ENCODE measurements around the gene NIF3L1. TPM values are rescaled to one million over a fixed set of nuclear protein-coding genes. Genes with fewer than 3 reads are reported as not detected.

Gene NIF3L1
- total RNA-seq, 1 experiment from 2014 or later, result 55.4 TPM

GRCh38 chr2:200845669-200846325 is 43.4 kb upstream of the NIF3L1 start:
- Histone ChIP-seq H2AK5ac (ENCODE audit: insufficient read length, low read length) (no peak overlapping the region), H3K23ac (ENCODE audit: insufficient read length, low read depth, low read length) (no peak overlapping the region), H3T11ph (ENCODE audit: low read length) (no peak overlapping the region), H3K23me2 (ENCODE audit: insufficient read length, low read depth, low read length, poor library complexity, severe bottlenecking) (no peaks in the 10 kb centered on the region), H3K9ac (ENCODE audit: extremely low read depth, insufficient read length, low read length) (no peak overlapping the region), H2BK5ac (ENCODE audit: insufficient read length, low read length) (no peak overlapping the region), H3K4me2 (ENCODE audit: insufficient read depth, insufficient read length, low read length) (no peak overlapping the region), H2BK120ac (ENCODE audit: low read depth, low read length, poor library complexity, severe bottlenecking) (no peak overlapping the region), H3K18ac (ENCODE audit: insufficient read length, low read depth, low read length) (no peak overlapping the region), H3K79me1 (ENCODE audit: insufficient read depth, low read depth, low read length, poor library complexity, severe bottlenecking) (no peaks in the 10 kb centered on the region), H3K79me2 (ENCODE audit: insufficient read depth, low read length) (no peaks in the 10 kb centered on the region), H4K5ac (ENCODE audit: insufficient read length, low read depth, low read length) (no peak overlapping the region), H4K91ac (ENCODE audit: insufficient read length, low read depth, low read length) (no peak overlapping the region), H4K8ac (replicated peaks; ENCODE audit: insufficient read length, low read depth, low read length) (no peak overlapping the region), H3K4me1 (ENCODE audit: insufficient read depth, low read length) (no peaks in the 10 kb centered on the region), H3K4ac (ENCODE audit: low read depth, low read length) (no peak overlapping the region), H3K27ac (ENCODE audit: insufficient read length, low read depth, low read length) (no peak overlapping the region), H4K20me1 (ENCODE audit: control insufficient read depth, insufficient read depth, insufficient read length) (no peaks in the 10 kb centered on the region), H3K56ac (ENCODE audit: insufficient read length, low read depth, low read length) (no peak overlapping the region), H3K14ac (ENCODE audit: insufficient read depth, low read length) (no peak overlapping the region), H2BK12ac (ENCODE audit: insufficient read length, low read depth, low read length) (no peak overlapping the region), H3K27me3 (ENCODE audit: insufficient read depth, low read length) (no peaks in the 10 kb centered on the region), H3K9me3 (ENCODE audit: control insufficient read depth, low read depth, low read length) (no peaks in the 10 kb centered on the region), H2BK20ac (ENCODE audit: low read depth, low read length, poor library complexity, severe bottlenecking) (no peak overlapping the region), H2AFZ (ENCODE audit: low read length) (no peak overlapping the region), H2BK15ac (ENCODE audit: low read depth, low read length) (no peak overlapping the region)
- no peaks in the 10 kb centered on the region for H3K9me3 Mint-ChIP-seq
- no peak overlapping the region for H3K4me3 Mint-ChIP-seq
- WGBS (ENCODE audit: extremely low coverage, insufficient read length, low lambda C conversion rate), result no CpG with 5 or more reads among the region's 10 CpGs
- H3K4me1 Mint-ChIP-seq, result no peaks in the 10 kb centered on the region
- peaks cover 0 to 5% (median 0%) of the 10 kb centered on the region in 3 experiments; a peak in 2 of 7 replicates for H3K36me3 Mint-ChIP-seq (ENCODE audit: insufficient read depth in 1 of 3, low read depth in 3 of 3)
- DNase-seq, result no peak
- H3K27ac Mint-ChIP-seq, result no peak overlapping the region
- TF ChIP-seq, protein P1, sequence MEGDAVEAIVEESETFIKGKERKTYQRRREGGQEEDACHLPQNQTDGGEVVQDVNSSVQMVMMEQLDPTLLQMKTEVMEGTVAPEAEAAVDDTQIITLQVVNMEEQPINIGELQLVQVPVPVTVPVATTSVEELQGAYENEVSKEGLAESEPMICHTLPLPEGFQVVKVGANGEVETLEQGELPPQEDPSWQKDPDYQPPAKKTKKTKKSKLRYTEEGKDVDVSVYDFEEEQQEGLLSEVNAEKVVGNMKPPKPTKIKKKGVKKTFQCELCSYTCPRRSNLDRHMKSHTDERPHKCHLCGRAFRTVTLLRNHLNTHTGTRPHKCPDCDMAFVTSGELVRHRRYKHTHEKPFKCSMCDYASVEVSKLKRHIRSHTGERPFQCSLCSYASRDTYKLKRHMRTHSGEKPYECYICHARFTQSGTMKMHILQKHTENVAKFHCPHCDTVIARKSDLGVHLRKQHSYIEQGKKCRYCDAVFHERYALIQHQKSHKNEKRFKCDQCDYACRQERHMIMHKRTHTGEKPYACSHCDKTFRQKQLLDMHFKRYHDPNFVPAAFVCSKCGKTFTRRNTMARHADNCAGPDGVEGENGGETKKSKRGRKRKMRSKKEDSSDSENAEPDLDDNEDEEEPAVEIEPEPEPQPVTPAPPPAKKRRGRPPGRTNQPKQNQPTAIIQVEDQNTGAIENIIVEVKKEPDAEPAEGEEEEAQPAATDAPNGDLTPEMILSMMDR (conservative IDR thresholded peaks at IDR 0.05), result no peak
- no peaks in the 10 kb centered on the region; the same call in none of the 2 replicates for H3K27me3 Mint-ChIP-seq (ENCODE audit: low read depth)

All from H9 (cell line).